ENCODE results near the gene CAPN7. TPM values are rescaled to one million over a fixed set of nuclear protein-coding genes. Genes with fewer than 3 reads are reported as not detected.

The CAPN7 gene
- total RNA-seq, 2 donors from 2014 or later: 45.1 to 46.7 TPM

- Histone ChIP-seq H3K27ac (no peak overlapping the region), H3K4me1 (replicated peaks) (no peaks in the 10 kb centered on the region), H3K27me3 (replicated peaks; ENCODE audit: insufficient read depth) (no peaks in the 10 kb centered on the region), H3K9me3 (no peaks in the 10 kb centered on the region), H3K4me3 (no peak overlapping the region), H3K36me3 (peaks cover 0 to 5% of the 10 kb centered on the region in 2 donors)
- intact Hi-C loops (cut with DNase I): no loop called here
- WGBS: 97% methylated on average over 1 of the region's 1 CpG
- DNase-seq (ENCODE audit: low spot score): no peak
- no peak for TF ChIP-seq CTCF (IDR thresholded peaks at IDR 0.05)
- TF ChIP-seq POLR2AphosphoS5 (IDR thresholded peaks at IDR 0.05): no peak
- TF ChIP-seq POLR2A (IDR thresholded peaks at IDR 0.05): no peak
Observed at GRCh38 chr3:15214758-15215157, 8.7 kb downstream of the CAPN7 start.

- H3K36me3 ChIP-seq: peaks cover 0 to 10% of the 10 kb centered on the region in 2 donors
- H3K27me3 ChIP-seq (replicated peaks; ENCODE audit: insufficient read depth): no peaks in the 10 kb centered on the region
- H3K9me3 ChIP-seq: no peaks in the 10 kb centered on the region
- intact Hi-C loops (cut with DNase I): no loop called here
- 88% methylated on average over 2 of the region's 2 CpGs for WGBS
- no peaks in the 10 kb centered on the region for H3K4me1 ChIP-seq (replicated peaks)
- no peak overlapping the region for H3K4me3 ChIP-seq
- DNase-seq (ENCODE audit: low spot score): no peak
- H3K27ac ChIP-seq: no peak overlapping the region
- TF ChIP-seq POLR2AphosphoS5 (IDR thresholded peaks at IDR 0.05) (no peak), POLR2A (IDR thresholded peaks at IDR 0.05) (no peak), CTCF (IDR thresholded peaks at IDR 0.05) (no peak)
Observed at GRCh38 chr3:15215996-15216395, 9.9 kb downstream of the CAPN7 start.

GRCh38 chr3:15216501-15216900 lies 10.5 kb downstream of the CAPN7 start:
- TF ChIP-seq POLR2AphosphoS5 (IDR thresholded peaks at IDR 0.05) (no peak), CTCF (IDR thresholded peaks at IDR 0.05) (no peak), POLR2A (IDR thresholded peaks at IDR 0.05) (no peak)
- WGBS: 92% methylated on average over 1 of the region's 1 CpG
- intact Hi-C loops (cut with DNase I): no loop called here
- H3K4me1 ChIP-seq (replicated peaks): no peaks in the 10 kb centered on the region
- no peak overlapping the region for H3K27ac ChIP-seq
- H3K27me3 ChIP-seq (replicated peaks; ENCODE audit: insufficient read depth): no peaks in the 10 kb centered on the region
- peaks cover 0 to 10% of the 10 kb centered on the region in 2 donors for H3K36me3 ChIP-seq
- DNase-seq (ENCODE audit: low spot score): no peak
- H3K4me3 ChIP-seq: no peak overlapping the region
- H3K9me3 ChIP-seq: no peaks in the 10 kb centered on the region

GRCh38 chr3:15217011-15217671 lies 11.1 kb downstream of the CAPN7 start:
- 91% methylated on average over 4 of the region's 4 CpGs for WGBS
- Histone ChIP-seq H3K27me3 (replicated peaks; ENCODE audit: insufficient read depth) (no peaks in the 10 kb centered on the region), H3K27ac (no peak overlapping the region), H3K9me3 (no peaks in the 10 kb centered on the region), H3K4me3 (no peak overlapping the region), H3K4me1 (replicated peaks) (no peaks in the 10 kb centered on the region), H3K36me3 (peaks cover 0 to 10% of the 10 kb centered on the region in 2 donors)
- intact Hi-C loops (cut with DNase I): no loop called here
- TF ChIP-seq CTCF (IDR thresholded peaks at IDR 0.05) (no peak), POLR2AphosphoS5 (IDR thresholded peaks at IDR 0.05) (no peak), POLR2A (IDR thresholded peaks at IDR 0.05) (no peak)
- DNase-seq (ENCODE audit: low spot score): no peak

- TF ChIP-seq CTCF (IDR thresholded peaks at IDR 0.05) (no peak), POLR2A (IDR thresholded peaks at IDR 0.05) (no peak), POLR2AphosphoS5 (IDR thresholded peaks at IDR 0.05) (no peak)
- 90% methylated on average over 2 of the region's 2 CpGs for WGBS
- peaks cover 0 to 10% of the 10 kb centered on the region in 2 donors for H3K36me3 ChIP-seq
Observed at GRCh38 chr3:15217841-15218267, 11.8 kb downstream of the CAPN7 start.

More at GRCh38 chr3:15217841-15218267, 11.8 kb downstream of the CAPN7 start:
- intact Hi-C loops (cut with DNase I): no loop called here
- Histone ChIP-seq H3K27me3 (replicated peaks; ENCODE audit: insufficient read depth) (no peaks in the 10 kb centered on the region), H3K27ac (no peak overlapping the region), H3K4me1 (replicated peaks) (no peaks in the 10 kb centered on the region), H3K4me3 (no peak overlapping the region), H3K9me3 (no peaks in the 10 kb centered on the region)
- no peak for DNase-seq (ENCODE audit: low spot score)
